K562 (cell line): ENCODE measurements around the gene APPBP2. TPM values are rescaled to one million over a fixed set of nuclear protein-coding genes. Genes with fewer than 3 reads are reported as not detected.

Source experiments
- ATAC-seq: fragments of 200-7000 bp; cut with Tn5 transposase; 3 replicates; pipeline ENCODE4 v1.9.1; 2020; ENCODE audit warnings: moderate library complexity
- BruUV-seq: library from RNA; stranded (reverse); fragments of 400-500 nt; replicated peaks from 2 replicates; lab custom pipeline; 2021; lab: Mats Ljungman, UMichigan
- CTCF ChIA-PET: fragments of 300-600 bp; formaldehyde crosslinking; extraction: SDS; loops from one replicate; lab custom pipeline; 2021; ENCODE audit warnings: low intra/inter-chr PET ratio; lab: Yijun Ruan, JAX
- POLR2A ChIA-PET: fragments of 300-600, 350-650 bp; sonication (Branson Sonifier 250); formaldehyde crosslinking; extraction: SDS; loops from one replicate; lab custom pipeline; 2021; ENCODE audit warnings: antibody characterized with exemption, inconsistent platforms; lab: Yijun Ruan, JAX
- DNase-seq, 4 experiments: peaks; one replicate each; pipeline versions ENCODE4 v3.0.0 to v3.0.0-alpha.2; 2011 to 2018; ENCODE audit warnings: low spot score in 3 of 4, mixed read lengths in 3 of 4; ENCODE audit errors: extremely low read depth in 1 of 4
- FAIRE-seq: peaks from 2 replicates; lab custom pipeline; 2011; peaks lifted over from hg19 to GRCh38; lab: Jason Lieb, UNC
- H2AFZ ChIP-seq: 2 replicates; pipeline ENCODE4 v1.6.0; 2011; ENCODE audit warnings: low read depth, low read length, control low read depth, inconsistent platforms
- H3K27ac ChIP-seq: fragments of 200-600 bp; 3 replicates; pipeline ENCODE4 v1.8.0; 2011; ENCODE audit warnings: low read depth, mild to moderate bottlenecking, control low read depth, inconsistent platforms, low read length, moderate library complexity, mixed read lengths; ENCODE audit errors: extremely low read depth
- H3K27me3 ChIP-seq, 2 experiments: fragments of 300-600 bp in 1 of 2; 2 replicates in 1 of 2; 3 replicates in 1 of 2; pipeline versions ENCODE4 v1.6.0 to v1.8.0; 2011; ENCODE audit warnings: inconsistent platforms in 2 of 2, low read length in 2 of 2, mild to moderate bottlenecking in 1 of 2, mixed read lengths in 1 of 2, moderate library complexity in 1 of 2; ENCODE audit not compliant: control insufficient read depth in 2 of 2, insufficient read depth in 2 of 2
- H3K36me3 ChIP-seq: fragments of 300-600 bp; 3 replicates; pipeline ENCODE4 v1.8.0; 2011; ENCODE audit warnings: mild to moderate bottlenecking, low read length, inconsistent platforms; ENCODE audit not compliant: control insufficient read depth, insufficient read depth
- H3K4me1 ChIP-seq, 2 experiments: fragments of 200-600 bp in 1 of 2; replicated peaks in 1 of 2; 2 replicates in 1 of 2; 3 replicates in 1 of 2; pipeline versions ENCODE4 v1.5.1 to v1.8.0; 2011; ENCODE audit warnings: inconsistent platforms in 2 of 2, low read length in 2 of 2, mild to moderate bottlenecking in 1 of 2, mixed read lengths in 1 of 2, moderate library complexity in 1 of 2; ENCODE audit not compliant: control insufficient read depth in 2 of 2, insufficient read depth in 2 of 2
- H3K4me2 ChIP-seq: 2 replicates; pipeline ENCODE4 v1.6.1; 2011; ENCODE audit warnings: low read length, control low read depth, inconsistent platforms, mixed read lengths; ENCODE audit not compliant: insufficient read depth
- H3K4me3 ChIP-seq: fragments of 200-600 bp; sonication (generic), shearing (Covaris generic); 2 replicates; pipeline ENCODE4 v1.5.1; 2016; ENCODE audit warnings: control low read depth, inconsistent platforms
- H3K79me2 ChIP-seq: fragments of 200-600 bp; 3 replicates; pipeline ENCODE4 v1.8.0; 2011; ENCODE audit warnings: low read length, inconsistent platforms; ENCODE audit not compliant: control insufficient read depth, insufficient read depth
- H3K9ac ChIP-seq, 2 experiments: 2 replicates each; pipeline versions ENCODE4 v1.6.0 to v1.6.1; 2011; ENCODE audit warnings: low read depth in 2 of 2, low read length in 2 of 2, control low read depth in 1 of 2, inconsistent platforms in 1 of 2, mild to moderate bottlenecking in 1 of 2, mixed read lengths in 1 of 2; ENCODE audit not compliant: insufficient read depth in 1 of 2
- H3K9me1 ChIP-seq: one replicate; pipeline ENCODE4 v1.6.0; 2011; ENCODE audit warnings: inconsistent platforms, mild to moderate bottlenecking, low read length, moderate library complexity; ENCODE audit not compliant: control insufficient read depth, insufficient read depth
- H3K9me3 ChIP-seq: replicated peaks from 2 replicates; pipeline ENCODE4 v1.5.1; 2011; ENCODE audit warnings: low read depth, low read length, inconsistent platforms; ENCODE audit not compliant: control insufficient read depth, insufficient read depth
- H4K20me1 ChIP-seq: replicated peaks from 2 replicates; pipeline ENCODE4 v1.6.1; 2011; ENCODE audit warnings: low read length, inconsistent platforms, mixed read lengths; ENCODE audit not compliant: control insufficient read depth, insufficient read depth
- HEY1 ChIP-seq: fragments of 250-450 bp; sonication (Bioruptor Pico); IDR thresholded peaks from 2 replicates; pipeline ENCODE4 v1.5.0; 2020; ENCODE audit warnings: mild to moderate bottlenecking, moderate library complexity, borderline replicate concordance
- PHF21A ChIP-seq: fragments of 450-650 bp; IDR thresholded peaks from 2 replicates; pipeline ENCODE4 v1.6.1; 2017; ENCODE audit warnings: low read depth, borderline replicate concordance
- SFPQ ChIP-seq: fragments of 200-400 bp; formaldehyde crosslinking; IDR thresholded peaks from 2 replicates; pipeline ENCODE4 v1.6.1; 2017; ENCODE audit warnings: mild to moderate bottlenecking, low read depth, low read length, moderate library complexity
- SP2 ChIP-seq: IDR thresholded peaks from 2 replicates; pipeline ENCODE4 v1.6.1; 2011; ENCODE audit warnings: mild to moderate bottlenecking, low read depth, low read length, moderate library complexity; ENCODE audit not compliant: poor library complexity, severe bottlenecking; ENCODE audit errors: extremely low read depth
- SREBF1 ChIP-seq: fragments of 150-350 bp; IDR thresholded peaks from 2 replicates; pipeline ENCODE4 v1.6.1; 2014; ENCODE audit warnings: antibody characterized with exemption, low read depth, low read length, borderline replicate concordance
- ZFP30 ChIP-seq: fragments of 250-450 bp; sonication (Bioruptor Pico); IDR thresholded peaks from 2 replicates; pipeline ENCODE4 v1.8.0; 2022; ENCODE audit warnings: moderate library complexity, mild to moderate bottlenecking, inconsistent platforms, borderline replicate concordance
- WGBS: fragments of 100-300 bp; shearing (Covaris generic); methylation state at CpG from one replicate; pipeline ENCODE4 v1.1.6; 2016; ENCODE audit warnings: low coverage, mixed read lengths; ENCODE audit not compliant: insufficient coverage; ENCODE audit errors: missing lambda C conversion rate; 5-methylcytosine and 5-hydroxymethylcytosine counted together
- in situ Hi-C: fragments of 300-500 bp; cut with MboI; formaldehyde crosslinking; loops from 4 replicates; pipeline ENCODE4 v1.15.0; 2018; ENCODE audit warnings: inconsistent platforms, mixed read lengths
- intact Hi-C: fragments of 100-400 bp; cut with micrococcal nuclease; formaldehyde crosslinking; loops from 2 replicates; pipeline ENCODE4 v1.14.2; 2022
- polyA plus RNA-seq, 8 experiments: library from polyadenylated mRNA; depleted of rRNA in 4 of 8; stranded (reverse) in 5 of 8; unstranded in 3 of 8; fragments of >200 nt; fragmentation: Nextera tagmentation in 2 of 8; fragmentation: Illumina TruSeq in 1 of 8; extraction: Ambion mirVana in 2 of 8; extraction: Trizol in 1 of 8; gene quantifications; 2 replicates each; pipeline versions ENCODE4 v1.2.1 to v1.2.3, GENCODE V29; 2011 to 2014; ENCODE audit warnings: inconsistent platforms in 1 of 8, missing spikeins in 1 of 8
- total RNA-seq, 7 experiments: library from RNA; depleted of rRNA in 6 of 7; stranded (reverse); fragments of >200 nt in 6 of 7; fragmentation: Illumina TruSeq in 2 of 7; extraction: Trizol in 2 of 7; gene quantifications; 2 replicates each; pipeline versions ENCODE4 v1.2.1 to v1.2.3, GENCODE V29; 2011 to 2021; ENCODE audit warnings: low replicate concordance in 1 of 7

The APPBP2 gene
- total and polyA plus RNA-seq, 9 of the 15 experiments (the other 6 are each of a cell fraction or from before 2014, with no cell fraction given), result 2.7 to 16.8 (median 6.9) TPM

- no peak for TF ChIP-seq ZFP30 (CRISPR knock-in tag)
- TF ChIP-seq HEY1, result no peak
- TF ChIP-seq SFPQ, result no peak
- TF ChIP-seq SREBF1, result no peak
- TF ChIP-seq PHF21A, result no peak
- TF ChIP-seq SP2, result no peak
- DNase-seq (no peak), FAIRE-seq (no peak), ATAC-seq (no peak)
- Histone ChIP-seq H3K9ac (no peak overlapping the region), H3K9me1 (no peaks in the 10 kb centered on the region), H3K4me2 (no peak overlapping the region), H3K4me3 (no peak overlapping the region), H3K4me1 (peaks cover 1 to 3% of the 10 kb centered on the region in 2 experiments; a peak in 2 of 5 replicates), H3K36me3 (no peaks in the 10 kb centered on the region), H3K79me2 (no peaks in the 10 kb centered on the region), H4K20me1 (no peaks in the 10 kb centered on the region), H3K27ac (no peak overlapping the region), H3K9me3 (no peaks in the 10 kb centered on the region; the same call in 1 of the 2 replicates), H2AFZ (no peak overlapping the region), H3K27me3 (no peaks in the 10 kb centered on the region)
- intact Hi-C loops (no loop called here), in situ Hi-C loops (no loop called here)
- 98% methylated on average over 4 of the region's 6 CpGs for WGBS
- ChIA-PET CTCF (no interaction called here), POLR2A (interaction anchor here (1.1 kb wide), 1 partner anchor 12 kb away, joined by 6 read pairs; the partner anchor contains the start of gene USP32)
- no TSS peak for BruUV-seq
Observed at GRCh38 chr17:60403962-60404361, 122.1 kb downstream of the APPBP2 start.
